ENCODE results near the gene AGBL5.
"Not testable (repeated sequence)": the region's sequence is repeated elsewhere in the genome, so short reads cannot be mapped to it uniquely, and the experiment has no call there.

AGBL5 gene

GRCh38 chr2:27110603-27111352 lies 59.3 kb downstream of the AGBL5 start:
- H3K27ac Mint-ChIP-seq; DNase-seq (ENCODE audit: low spot score in 2 of 2); H3K36me3 Mint-ChIP-seq; H3K9me3 Mint-ChIP-seq; H3K27me3 Mint-ChIP-seq; H3K4me3 Mint-ChIP-seq; ATAC-seq (ENCODE audit: low read depth); H3K4me1 Mint-ChIP-seq: not testable (repeated sequence)

DNA sequence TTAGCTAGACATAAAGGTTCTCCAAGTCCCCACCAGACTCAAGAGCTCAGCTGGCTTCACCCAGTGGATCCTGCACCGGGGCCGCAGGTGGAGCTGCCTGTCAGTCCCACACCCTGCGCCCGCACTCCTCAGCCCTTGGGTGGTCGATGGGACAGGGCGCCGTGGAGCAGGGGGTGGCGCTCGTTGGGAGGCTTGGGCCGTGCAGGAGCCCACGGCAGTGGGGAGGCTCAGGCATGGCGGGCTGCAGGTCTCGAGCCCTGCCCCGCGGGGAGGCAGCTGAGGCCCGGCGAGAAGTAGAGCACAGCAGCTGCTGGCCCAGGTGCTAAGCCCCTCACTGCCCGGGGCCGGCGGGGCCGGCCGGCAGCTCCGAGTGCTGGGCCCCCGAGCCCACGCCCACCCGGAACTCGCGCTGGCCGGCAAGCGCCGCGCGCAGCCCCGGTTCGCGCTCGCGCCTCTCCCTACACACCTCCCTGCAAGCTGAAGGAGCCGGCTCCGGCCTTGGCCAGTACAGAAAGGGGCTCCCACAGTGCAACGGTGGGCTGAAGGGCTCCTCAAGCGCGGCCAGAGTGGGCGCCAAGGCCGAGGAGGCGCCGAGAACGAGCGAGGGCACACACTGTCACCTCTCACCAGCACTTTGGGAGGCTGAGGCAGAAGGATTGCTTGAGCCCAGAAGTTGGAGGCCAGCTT lies 60.1 kb downstream of the AGBL5 start:
- ATAC-seq (ENCODE audit: low read depth); H3K27ac Mint-ChIP-seq; H3K4me1 Mint-ChIP-seq; H3K9me3 Mint-ChIP-seq; DNase-seq (ENCODE audit: low spot score in 2 of 2); H3K4me3 Mint-ChIP-seq; H3K36me3 Mint-ChIP-seq; H3K27me3 Mint-ChIP-seq: not testable (repeated sequence)

GRCh38 chr2:27115519-27115918 lies 64.1 kb downstream of the AGBL5 start:
- Mint-ChIP-seq H3K27me3 (peaks cover 17% of the 10 kb centered on the region), H3K4me3 (no peak overlapping the region), H3K36me3 (no peaks in the 10 kb centered on the region), H3K9me3 (no peaks in the 10 kb centered on the region), H3K27ac (no peak overlapping the region), H3K4me1 (peaks cover 5% of the 10 kb centered on the region)
- no peak for DNase-seq (ENCODE audit: low spot score in 2 of 2)
- ATAC-seq (ENCODE audit: low read depth): no peak

- no peak for ATAC-seq (ENCODE audit: low read depth)
- Mint-ChIP-seq H3K9me3 (no peaks in the 10 kb centered on the region), H3K36me3 (no peaks in the 10 kb centered on the region), H3K27ac (no peak overlapping the region), H3K27me3 (peaks cover 18% of the 10 kb centered on the region), H3K4me1 (peaks cover 7% of the 10 kb centered on the region), H3K4me3 (no peak overlapping the region)
- no peak for DNase-seq (ENCODE audit: low spot score in 2 of 2)
Measured at GRCh38 chr2:27117995-27118524, 66.6 kb downstream of the AGBL5 start.

DNA sequence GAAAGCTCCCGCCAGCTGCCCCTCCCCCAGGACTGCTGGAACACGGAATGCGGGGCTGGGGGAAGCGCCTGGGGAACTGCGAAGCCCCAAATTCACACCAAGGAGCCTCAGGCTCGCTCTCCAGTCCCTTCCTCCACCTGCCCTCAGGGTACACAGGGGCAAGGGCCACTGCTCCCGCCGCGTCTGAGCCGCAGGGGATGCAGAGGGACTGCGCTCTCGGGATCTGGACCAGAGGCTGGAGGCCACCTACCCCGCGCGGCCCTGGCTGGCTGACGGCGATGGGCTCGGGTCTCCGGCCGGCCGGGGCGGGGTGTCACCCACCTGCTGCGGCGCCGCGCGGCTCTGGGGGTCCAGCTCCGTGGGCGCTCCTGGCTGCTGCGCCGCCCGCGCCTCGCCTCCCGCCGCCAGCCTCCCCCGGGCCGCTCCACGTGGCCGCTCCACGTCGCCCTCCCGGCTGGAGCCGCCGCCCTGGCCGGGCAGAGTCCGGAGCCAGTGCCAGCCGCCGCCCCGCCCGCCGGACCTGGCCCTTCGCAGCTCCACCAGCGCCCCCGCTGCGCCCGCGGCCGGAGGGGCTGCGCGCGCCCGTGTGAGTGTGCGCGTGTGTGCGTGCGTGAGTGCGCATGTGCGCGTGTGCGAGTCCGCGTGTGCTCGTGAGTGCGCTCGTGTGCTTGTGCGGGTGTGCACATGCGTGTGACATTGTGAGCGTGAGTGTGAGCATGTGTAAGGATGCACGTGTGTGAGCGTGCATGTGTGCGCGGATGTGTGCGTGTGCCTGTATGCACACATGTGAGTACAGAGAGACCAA lies 67.3 kb downstream of the AGBL5 start, which contains the start of gene CGREF1:
Gene CGREF1, minus strand, starts transcription at position 604 of the 805 bp plus-strand sequence. CDS start 14,762 bp downstream, outside the sequence.
- DNase-seq (ENCODE audit: low spot score in 2 of 2): no peak
- Mint-ChIP-seq H3K27ac (no peak within 1 kb of the TSS), H3K36me3 (no peaks in the 10 kb centered on the region), H3K9me3 (no peaks in the 10 kb centered on the region), H3K4me1 (peaks cover 11% of the 10 kb centered on the region), H3K27me3 (peaks cover 18% of the 10 kb centered on the region), H3K4me3 (peak within 1 kb of the TSS; percentile 75)
- peak; percentile 13 for ATAC-seq (ENCODE audit: low read depth)

- not testable (repeated sequence) for ATAC-seq (ENCODE audit: low read depth); H3K9me3 Mint-ChIP-seq; H3K27ac Mint-ChIP-seq; H3K36me3 Mint-ChIP-seq; DNase-seq (ENCODE audit: low spot score in 2 of 2)
- H3K4me1 Mint-ChIP-seq: peaks cover 15% of the 10 kb centered on the region
- peaks cover 17% of the 10 kb centered on the region for H3K27me3 Mint-ChIP-seq
- peak overlapping the region; percentile 75 for H3K4me3 Mint-ChIP-seq
Measured at GRCh38 chr2:27119330-27119670, 67.8 kb downstream of the AGBL5 start.
